ENCODE results near the gene FAM193B. TPM values are rescaled to one million over a fixed set of nuclear protein-coding genes. Genes with fewer than 3 reads are reported as not detected.

Gene FAM193B
- total and polyA plus RNA-seq, 2 of the 13 experiments (the other 11 are each of a cell fraction or from before 2014, with no cell fraction given), result 21.2 to 40.9 TPM

DNA sequence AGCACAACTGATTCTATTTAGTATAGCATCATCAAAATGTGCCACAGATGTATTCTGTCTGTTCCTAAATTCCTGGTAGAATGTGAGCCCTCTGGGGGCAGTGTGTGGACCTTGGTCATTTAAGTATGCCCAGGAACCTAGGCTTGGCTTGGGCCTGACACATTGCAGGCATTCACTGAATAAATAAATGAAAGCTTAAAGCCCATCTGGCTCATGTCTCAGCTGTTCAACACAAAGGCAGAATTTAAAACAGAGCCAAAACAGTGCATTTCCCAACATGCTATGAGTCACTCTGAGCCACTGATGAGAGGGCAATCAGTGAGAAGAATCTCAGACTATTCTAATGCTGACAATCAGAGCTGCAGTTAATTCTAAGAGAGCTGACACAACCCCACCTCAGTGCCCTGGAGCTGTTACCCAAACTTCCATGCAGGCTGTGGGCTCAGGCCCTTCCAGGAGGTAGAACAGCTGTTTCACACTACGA is 8.1 kb downstream of the FAM193B start (continued):
- TF ChIP-seq ZNF180 (CRISPR knock-in tag; IDR thresholded peaks at IDR 0.05; ENCODE audit: borderline replicate concordance, low read depth) (no peak), KLF9 (CRISPR knock-in tag; IDR thresholded peaks at IDR 0.05; ENCODE audit: low read depth) (no peak), GATAD1 (CRISPR knock-in tag; IDR thresholded peaks at IDR 0.05) (no peak), ZNF383 (CRISPR knock-in tag; IDR thresholded peaks at IDR 0.05; ENCODE audit: borderline replicate concordance) (no peak), TBX2 (CRISPR knock-in tag; IDR thresholded peaks at IDR 0.05; ENCODE audit: borderline replicate concordance) (peak; percentile 65; the same call in 1 of the 2 replicates), NFIB (CRISPR knock-in tag; IDR thresholded peaks at IDR 0.05; ENCODE audit: borderline replicate concordance) (no peak), ETV6 (CRISPR knock-in tag; conservative IDR thresholded peaks at IDR 0.05) (no peak), ZFX (CRISPR knock-in tag; IDR thresholded peaks at IDR 0.05; ENCODE audit: low read depth) (0 out of 2 replicates have a peak, but pooled peaks have one; percentile 13), KAT8 (CRISPR knock-in tag; IDR thresholded peaks at IDR 0.05) (no peak), TCF7L2 (IDR thresholded peaks at IDR 0.05; ENCODE audit: low read depth, low read length) (no peak), ZNF253 (CRISPR knock-in tag; IDR thresholded peaks at IDR 0.05; ENCODE audit: borderline replicate concordance) (no peak), ZNF564 (CRISPR knock-in tag; IDR thresholded peaks at IDR 0.05) (no peak), EZH2 (conservative IDR thresholded peaks at IDR 0.05; ENCODE audit: low read depth, low read length) (no peak), ZFP62 (CRISPR knock-in tag; IDR thresholded peaks at IDR 0.05) (no peak)
- TF ChIP-seq, protein P1, sequence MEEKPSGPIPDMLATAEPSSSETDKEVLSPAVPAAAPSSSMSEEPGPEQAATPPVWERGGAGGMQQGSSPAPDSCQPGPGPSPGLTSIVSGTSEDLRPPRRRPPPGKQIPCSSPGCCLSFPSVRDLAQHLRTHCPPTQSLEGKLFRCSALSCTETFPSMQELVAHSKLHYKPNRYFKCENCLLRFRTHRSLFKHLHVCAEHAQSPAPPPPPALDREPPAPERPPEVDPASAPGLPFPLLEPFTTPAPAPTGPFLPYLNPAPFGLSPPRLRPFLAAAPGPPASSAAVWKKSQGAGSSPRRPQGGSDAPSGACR (CRISPR knock-in tag; IDR thresholded peaks at IDR 0.05), result no peak
- TF ChIP-seq, protein P2, sequence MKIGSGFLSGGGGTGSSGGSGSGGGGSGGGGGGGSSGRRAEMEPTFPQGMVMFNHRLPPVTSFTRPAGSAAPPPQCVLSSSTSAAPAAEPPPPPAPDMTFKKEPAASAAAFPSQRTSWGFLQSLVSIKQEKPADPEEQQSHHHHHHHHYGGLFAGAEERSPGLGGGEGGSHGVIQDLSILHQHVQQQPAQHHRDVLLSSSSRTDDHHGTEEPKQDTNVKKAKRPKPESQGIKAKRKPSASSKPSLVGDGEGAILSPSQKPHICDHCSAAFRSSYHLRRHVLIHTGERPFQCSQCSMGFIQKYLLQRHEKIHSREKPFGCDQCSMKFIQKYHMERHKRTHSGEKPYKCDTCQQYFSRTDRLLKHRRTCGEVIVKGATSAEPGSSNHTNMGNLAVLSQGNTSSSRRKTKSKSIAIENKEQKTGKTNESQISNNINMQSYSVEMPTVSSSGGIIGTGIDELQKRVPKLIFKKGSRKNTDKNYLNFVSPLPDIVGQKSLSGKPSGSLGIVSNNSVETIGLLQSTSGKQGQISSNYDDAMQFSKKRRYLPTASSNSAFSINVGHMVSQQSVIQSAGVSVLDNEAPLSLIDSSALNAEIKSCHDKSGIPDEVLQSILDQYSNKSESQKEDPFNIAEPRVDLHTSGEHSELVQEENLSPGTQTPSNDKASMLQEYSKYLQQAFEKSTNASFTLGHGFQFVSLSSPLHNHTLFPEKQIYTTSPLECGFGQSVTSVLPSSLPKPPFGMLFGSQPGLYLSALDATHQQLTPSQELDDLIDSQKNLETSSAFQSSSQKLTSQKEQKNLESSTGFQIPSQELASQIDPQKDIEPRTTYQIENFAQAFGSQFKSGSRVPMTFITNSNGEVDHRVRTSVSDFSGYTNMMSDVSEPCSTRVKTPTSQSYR (CRISPR knock-in tag; IDR thresholded peaks at IDR 0.05; ENCODE audit: borderline replicate concordance), result no peak
- TF ChIP-seq, protein P3, sequence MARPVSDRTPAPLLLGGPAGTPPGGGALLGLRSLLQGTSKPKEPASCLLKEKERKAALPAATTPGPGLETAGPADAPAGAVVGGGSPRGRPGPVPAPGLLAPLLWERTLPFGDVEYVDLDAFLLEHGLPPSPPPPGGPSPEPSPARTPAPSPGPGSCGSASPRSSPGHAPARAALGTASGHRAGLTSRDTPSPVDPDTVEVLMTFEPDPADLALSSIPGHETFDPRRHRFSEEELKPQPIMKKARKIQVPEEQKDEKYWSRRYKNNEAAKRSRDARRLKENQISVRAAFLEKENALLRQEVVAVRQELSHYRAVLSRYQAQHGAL (CRISPR knock-in tag; IDR thresholded peaks at IDR 0.05; ENCODE audit: not compliant biosample characterization), result no peak
- TF ChIP-seq, protein P4, sequence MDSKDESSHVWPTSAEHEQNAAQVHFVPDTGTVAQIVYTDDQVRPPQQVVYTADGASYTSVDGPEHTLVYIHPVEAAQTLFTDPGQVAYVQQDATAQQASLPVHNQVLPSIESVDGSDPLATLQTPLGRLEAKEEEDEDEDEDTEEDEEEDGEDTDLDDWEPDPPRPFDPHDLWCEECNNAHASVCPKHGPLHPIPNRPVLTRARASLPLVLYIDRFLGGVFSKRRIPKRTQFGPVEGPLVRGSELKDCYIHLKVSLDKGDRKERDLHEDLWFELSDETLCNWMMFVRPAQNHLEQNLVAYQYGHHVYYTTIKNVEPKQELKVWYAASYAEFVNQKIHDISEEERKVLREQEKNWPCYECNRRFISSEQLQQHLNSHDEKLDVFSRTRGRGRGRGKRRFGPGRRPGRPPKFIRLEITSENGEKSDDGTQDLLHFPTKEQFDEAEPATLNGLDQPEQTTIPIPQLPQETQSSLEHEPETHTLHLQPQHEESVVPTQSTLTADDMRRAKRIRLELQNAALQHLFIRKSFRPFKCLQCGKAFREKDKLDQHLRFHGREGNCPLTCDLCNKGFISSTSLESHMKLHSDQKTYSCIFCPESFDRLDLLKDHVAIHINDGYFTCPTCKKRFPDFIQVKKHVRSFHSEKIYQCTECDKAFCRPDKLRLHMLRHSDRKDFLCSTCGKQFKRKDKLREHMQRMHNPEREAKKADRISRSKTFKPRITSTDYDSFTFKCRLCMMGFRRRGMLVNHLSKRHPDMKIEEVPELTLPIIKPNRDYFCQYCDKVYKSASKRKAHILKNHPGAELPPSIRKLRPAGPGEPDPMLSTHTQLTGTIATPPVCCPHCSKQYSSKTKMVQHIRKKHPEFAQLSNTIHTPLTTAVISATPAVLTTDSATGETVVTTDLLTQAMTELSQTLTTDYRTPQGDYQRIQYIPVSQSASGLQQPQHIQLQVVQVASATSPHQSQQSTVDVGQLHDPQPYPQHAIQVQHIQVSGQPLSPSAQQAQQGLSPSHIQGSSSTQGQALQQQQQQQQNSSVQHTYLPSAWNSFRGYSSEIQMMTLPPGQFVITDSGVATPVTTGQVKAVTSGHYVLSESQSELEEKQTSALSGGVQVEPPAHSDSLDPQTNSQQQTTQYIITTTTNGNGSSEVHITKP (CRISPR knock-in tag; IDR thresholded peaks at IDR 0.05; ENCODE audit: low read depth), result no peak
- TF ChIP-seq, protein P5, sequence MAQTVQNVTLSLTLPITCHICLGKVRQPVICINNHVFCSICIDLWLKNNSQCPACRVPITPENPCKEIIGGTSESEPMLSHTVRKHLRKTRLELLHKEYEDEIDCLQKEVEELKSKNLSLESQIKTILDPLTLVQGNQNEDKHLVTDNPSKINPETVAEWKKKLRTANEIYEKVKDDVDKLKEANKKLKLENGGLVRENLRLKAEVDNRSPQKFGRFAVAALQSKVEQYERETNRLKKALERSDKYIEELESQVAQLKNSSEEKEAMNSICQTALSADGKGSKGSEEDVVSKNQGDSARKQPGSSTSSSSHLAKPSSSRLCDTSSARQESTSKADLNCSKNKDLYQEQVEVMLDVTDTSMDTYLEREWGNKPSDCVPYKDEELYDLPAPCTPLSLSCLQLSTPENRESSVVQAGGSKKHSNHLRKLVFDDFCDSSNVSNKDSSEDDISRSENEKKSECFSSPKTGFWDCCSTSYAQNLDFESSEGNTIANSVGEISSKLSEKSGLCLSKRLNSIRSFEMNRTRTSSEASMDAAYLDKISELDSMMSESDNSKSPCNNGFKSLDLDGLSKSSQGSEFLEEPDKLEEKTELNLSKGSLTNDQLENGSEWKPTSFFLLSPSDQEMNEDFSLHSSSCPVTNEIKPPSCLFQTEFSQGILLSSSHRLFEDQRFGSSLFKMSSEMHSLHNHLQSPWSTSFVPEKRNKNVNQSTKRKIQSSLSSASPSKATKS (CRISPR knock-in tag; IDR thresholded peaks at IDR 0.05), result no peak
